NCI-H460 (cell line): ENCODE data around the gene SLC44A4. TPM values are rescaled to one million over a fixed set of nuclear protein-coding genes. Genes with fewer than 3 reads are reported as not detected.
"Not testable (repeated sequence)": the region's sequence is repeated elsewhere in the genome, so short reads cannot be mapped to it uniquely, and the experiment has no call there.

Experiments
- DNase-seq: peaks from one replicate; pipeline ENCODE4 v3.0.0-alpha.2; 2016; ENCODE audit warnings: low read depth; ENCODE audit errors: extremely low read depth
- total RNA-seq: library from RNA; depleted of rRNA; stranded (reverse); fragments of >200 nt; shearing (Covaris generic); gene quantifications from 2 replicates; pipeline ENCODE4 v1.2.3, GENCODE V29; 2014

The SLC44A4 gene
- total RNA-seq, 1 experiment from 2014 or later, result 0.07 TPM

DNA sequence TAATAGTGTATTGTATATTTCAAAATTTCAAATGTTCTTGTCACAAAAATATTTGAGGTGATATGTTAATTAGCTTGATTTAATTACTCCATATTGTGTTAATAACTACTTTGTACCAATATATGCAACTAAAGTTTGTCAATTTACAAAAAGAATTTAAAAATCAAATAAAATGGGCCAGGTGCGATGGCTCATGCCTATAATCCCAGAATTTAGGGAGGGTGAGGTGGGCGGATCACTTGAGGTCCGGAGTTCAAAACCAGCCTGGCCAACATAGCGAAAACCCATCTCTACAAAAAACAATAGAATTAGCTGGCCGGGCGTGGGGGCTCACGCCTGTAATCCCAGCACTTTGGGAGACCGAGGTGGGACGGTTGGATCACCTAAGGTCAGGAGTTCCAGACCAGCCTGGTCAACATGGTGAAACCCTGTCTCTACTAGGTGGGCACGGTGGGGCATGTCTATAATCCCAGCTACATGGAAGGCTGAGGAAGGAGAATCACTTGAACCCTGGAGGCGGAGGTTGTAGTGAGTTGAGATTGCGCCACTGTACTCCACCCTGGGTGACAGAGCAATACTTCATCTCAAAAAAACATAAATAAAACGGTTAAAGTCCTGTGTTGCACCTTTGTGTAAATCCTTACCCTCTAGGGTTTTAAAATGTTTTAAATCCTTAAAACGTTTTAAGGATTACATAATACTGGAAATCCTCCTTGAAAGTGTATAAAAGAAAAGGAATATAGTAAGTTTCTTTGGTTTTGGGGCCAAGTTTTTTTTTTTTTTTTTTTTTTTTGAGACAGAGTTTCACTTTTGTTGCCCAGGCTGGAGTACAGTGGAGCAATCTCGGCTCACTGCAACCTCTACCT lies 47.2 kb downstream of the SLC44A4 start:
- no peak for DNase-seq

DNA sequence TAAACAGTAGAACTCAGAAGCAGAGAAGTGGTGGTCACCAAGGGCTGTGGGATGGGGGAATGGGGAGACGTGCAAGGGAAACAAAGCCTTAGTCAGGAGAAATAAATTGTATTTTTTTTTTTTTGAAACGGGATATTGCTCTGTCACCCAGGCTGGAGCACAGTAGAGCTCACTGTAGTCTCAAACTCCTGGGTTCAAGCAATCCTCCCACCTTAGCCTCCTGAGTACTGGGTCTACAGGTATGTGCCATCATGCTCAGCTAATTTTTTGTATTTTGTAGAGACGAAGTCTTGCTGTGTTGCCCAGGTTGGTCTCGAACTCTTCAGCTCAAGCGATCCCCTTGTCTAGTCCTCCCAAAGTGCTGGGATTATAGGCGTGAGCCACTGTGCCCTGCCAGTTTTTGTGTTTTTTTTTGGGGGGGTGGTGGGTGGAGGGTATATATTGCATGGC lies 47.9 kb downstream of the SLC44A4 start:
- no peak for DNase-seq

GRCh38 chr6:31829633-31830283 lies 49.0 kb downstream of the SLC44A4 start:
- peak; percentile 41 for DNase-seq

DNA sequence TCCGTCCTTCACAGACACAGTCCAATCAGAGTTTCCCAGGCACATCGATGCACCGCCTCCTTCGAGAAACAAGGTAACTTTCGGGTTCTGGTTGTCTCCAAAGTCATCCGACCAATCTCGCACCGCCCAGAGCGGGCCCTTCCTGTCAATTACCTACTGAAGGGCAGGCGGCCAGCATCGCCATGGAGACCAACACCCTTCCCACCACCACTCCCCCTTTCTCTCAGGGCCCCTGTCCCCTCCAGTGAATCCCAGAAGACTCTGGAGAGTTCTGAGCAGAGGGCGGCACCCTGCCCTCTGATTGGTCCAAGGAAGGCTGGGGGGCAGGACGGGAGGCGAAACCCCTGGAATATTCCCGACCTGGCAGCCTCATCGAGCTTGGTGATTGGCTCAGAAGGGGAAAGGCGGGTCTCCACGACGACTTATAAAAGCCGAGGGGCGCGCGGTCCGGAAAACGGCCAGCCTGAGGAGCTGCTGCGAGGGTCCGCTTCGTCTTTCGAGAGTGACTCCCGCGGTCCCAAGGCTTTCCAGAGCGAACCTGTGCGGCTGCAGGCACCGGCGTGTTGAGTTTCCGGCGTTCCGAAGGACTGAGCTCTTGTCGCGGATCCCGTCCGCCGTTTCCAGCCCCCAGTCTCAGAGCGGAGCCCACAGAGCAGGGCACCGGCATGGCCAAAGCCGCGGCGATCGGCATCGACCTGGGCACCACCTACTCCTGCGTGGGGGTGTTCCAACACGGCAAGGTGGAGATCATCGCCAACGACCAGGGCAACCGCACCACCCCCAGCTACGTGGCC lies 51.3 kb downstream of the SLC44A4 start, which contains the start of gene HSPA1B:
Gene HSPA1B (plus strand): TSS at position 453 of the 794 bp plus-strand sequence. CDS start 213 bp downstream, at position 666.
- DNase-seq, result peak; percentile 99

DNA sequence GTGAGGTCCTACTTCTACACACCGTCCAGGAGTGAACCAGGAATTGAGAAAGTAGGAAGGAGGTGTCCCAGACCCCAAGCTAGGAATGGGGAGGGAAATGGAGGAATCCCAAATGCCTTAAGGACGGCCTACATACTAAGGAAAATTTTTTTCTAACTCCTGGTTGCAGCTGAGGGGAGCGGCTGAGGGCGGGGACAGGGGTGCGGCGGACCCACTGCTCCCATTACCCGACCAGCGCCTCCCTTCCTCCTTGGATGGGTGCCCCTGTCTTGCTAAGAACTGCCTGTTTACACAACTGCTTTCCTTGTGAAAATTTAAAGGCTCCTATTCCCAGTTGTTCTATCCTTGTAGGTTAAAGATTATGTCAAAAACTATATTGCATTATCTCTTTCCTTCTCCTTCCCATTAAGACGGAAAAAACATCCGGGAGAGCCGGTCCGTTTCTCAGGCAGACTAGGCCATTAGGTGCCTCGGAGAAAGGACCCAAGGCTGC lies 52.0 kb downstream of the SLC44A4 start:
- peak; percentile 56 for DNase-seq

DNA sequence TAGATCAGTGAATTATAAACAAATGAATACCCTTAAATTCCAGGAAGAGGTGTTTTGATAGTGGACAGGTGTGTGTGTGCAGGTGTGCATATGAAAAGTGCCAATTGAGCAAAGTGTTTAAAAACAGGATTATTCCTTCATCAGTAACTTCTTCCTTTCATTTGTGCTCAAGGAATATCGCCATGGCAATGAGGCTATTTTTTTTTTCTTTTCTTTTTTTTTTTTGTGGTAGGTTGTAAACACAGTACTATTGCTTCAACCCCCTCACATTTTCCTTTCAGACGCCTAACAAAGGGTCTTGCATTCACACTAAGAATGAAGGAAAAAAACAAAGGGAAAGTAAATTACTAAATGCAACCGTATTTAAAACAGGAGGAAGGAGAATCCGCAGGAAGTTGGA lies 53.2 kb downstream of the SLC44A4 start:
- no peak for DNase-seq

DNA sequence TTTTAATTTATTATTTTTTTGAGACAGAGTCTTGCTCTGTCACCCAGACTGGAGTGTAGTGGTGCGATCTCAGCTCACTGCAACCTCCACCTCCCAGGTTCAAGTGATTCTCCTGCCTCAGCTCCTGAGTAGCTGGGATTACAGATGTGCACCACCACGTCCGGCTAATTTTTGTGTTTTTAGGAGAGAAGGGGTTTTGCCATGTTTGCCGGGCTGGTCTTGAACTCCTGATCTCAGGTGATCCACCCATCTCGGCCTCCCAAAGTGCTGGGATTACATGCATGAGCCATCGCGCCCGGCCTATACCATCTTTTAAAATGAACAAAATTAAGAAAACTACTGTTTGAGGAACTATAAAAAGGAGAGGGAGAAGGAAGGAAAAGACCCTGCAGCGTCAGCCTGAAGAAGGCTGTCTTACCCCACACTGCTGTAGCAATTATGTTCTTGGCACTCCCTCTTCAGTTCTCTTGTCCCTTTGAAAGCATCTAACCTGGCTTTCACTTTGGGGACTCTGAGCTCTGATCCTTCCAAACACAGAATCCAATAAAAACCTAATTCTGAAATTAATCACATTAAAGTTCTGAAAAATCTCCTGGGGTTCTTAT lies 55.1 kb downstream of the SLC44A4 start:
- not testable (repeated sequence) for DNase-seq

GRCh38 chr6:31822036-31822821 lies 56.6 kb downstream of the SLC44A4 start:
- DNase-seq, result peak; percentile 94

- peak; percentile 54 for DNase-seq
Observed at GRCh38 chr6:31821301-31822035, 57.3 kb downstream of the SLC44A4 start.

GRCh38 chr6:31820399-31820798 lies 58.4 kb downstream of the SLC44A4 start:
- not testable (repeated sequence) for DNase-seq

- no peak for DNase-seq
Observed at GRCh38 chr6:31819871-31820299, 58.9 kb downstream of the SLC44A4 start.

- not testable (repeated sequence) for DNase-seq
Observed at GRCh38 chr6:31817929-31818511, 60.8 kb downstream of the SLC44A4 start.

- DNase-seq, result not testable (repeated sequence)
Observed at GRCh38 chr6:31817133-31817928, 61.5 kb downstream of the SLC44A4 start.

GRCh38 chr6:31815025-31815838 lies 63.6 kb downstream of the SLC44A4 start, which contains the start of the genes HSPA1A and HSPA1L:
Gene HSPA1A, plus strand, starts transcription at chr6:31815543. Its CDS starts 214 bp downstream, at chr6:31815757.
Gene HSPA1L, minus strand, starts transcription at chr6:31815283. Its CDS starts 3,311 bp downstream, at chr6:31811972.
- DNase-seq, result peak; percentile 96

- peak; percentile 94 for DNase-seq
Observed at GRCh38 chr6:31814677-31815024, 64.1 kb downstream of the SLC44A4 start.

GRCh38 chr6:31813465-31813849 lies 65.3 kb downstream of the SLC44A4 start:
- no peak for DNase-seq
